Measurements from ENCODE around the gene TTLL6.

Gene TTLL6

DNA sequence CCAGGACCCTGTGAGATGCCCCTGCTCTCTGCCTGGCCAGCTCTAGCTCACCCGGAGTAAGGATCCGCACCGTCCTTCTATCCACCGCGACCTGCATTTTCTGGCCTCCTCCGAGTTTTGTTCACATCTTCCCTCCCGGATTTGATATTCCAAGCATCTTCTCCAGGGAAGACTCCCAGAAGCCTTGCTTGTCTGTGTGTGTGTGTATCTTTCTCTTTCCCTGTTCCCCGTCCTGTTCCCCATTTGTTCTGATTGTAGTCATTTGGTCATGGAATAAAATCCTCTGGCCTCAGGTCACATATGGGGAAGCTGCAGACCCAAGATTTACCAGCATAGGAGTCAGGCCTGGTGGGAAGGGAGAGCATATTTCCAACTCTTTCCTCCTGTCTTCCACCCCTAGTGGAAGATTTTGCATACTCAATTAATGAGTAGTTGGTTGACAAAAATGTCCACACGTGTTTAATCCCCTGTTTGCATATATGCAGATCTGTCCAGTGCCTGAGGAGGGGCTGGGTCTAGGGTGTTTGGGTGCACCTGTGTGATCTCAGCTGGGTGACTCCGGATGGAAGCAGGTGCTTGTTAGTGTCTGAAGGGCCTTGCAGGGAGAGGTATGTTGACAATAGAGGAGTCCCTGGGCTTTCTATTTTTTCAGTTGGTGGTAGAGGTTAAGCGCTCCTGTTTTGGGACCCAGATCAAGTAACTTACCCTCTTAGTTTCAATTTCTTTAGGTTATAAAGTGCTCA lies 96.6 kb downstream of the TTLL6 start:
- Histone ChIP-seq H3K9me3 (ENCODE audit: insufficient read depth, low read length) (no peaks in the 10 kb centered on the region), H3K27ac (ENCODE audit: low read depth, low read length) (no peak overlapping the region), H3K27me3 (ENCODE audit: low read length) (no peaks in the 10 kb centered on the region), H3K9ac (ENCODE audit: low read length) (no peak overlapping the region), H2AFZ (ENCODE audit: low read depth, low read length, severe bottlenecking) (no peak overlapping the region), H3K4me3 (ENCODE audit: insufficient read depth, low read length, poor library complexity, severe bottlenecking) (no peak overlapping the region), H3F3A (ENCODE audit: insufficient read depth) (no peaks in the 10 kb centered on the region), H3K9me2 (replicated peaks; ENCODE audit: insufficient read depth, low read length) (no peaks in the 10 kb centered on the region), H4K20me1 (ENCODE audit: low read depth, low read length) (no peaks in the 10 kb centered on the region), H3K4me2 (ENCODE audit: low read depth, low read length, poor library complexity, severe bottlenecking) (no peak overlapping the region), H3K79me2 (ENCODE audit: insufficient read depth, low read length) (no peaks in the 10 kb centered on the region), H3K36me3 (ENCODE audit: low read length) (no peaks in the 10 kb centered on the region)
- TF ChIP-seq CTCF (IDR thresholded peaks at IDR 0.05; ENCODE audit: insufficient read depth, low read length, poor library complexity, severe bottlenecking) (no peak), EZH2phosphoT487 (conservative IDR thresholded peaks at IDR 0.05; ENCODE audit: low read length) (no peak)

- Histone ChIP-seq H3K79me2 (ENCODE audit: insufficient read depth, low read length) (no peaks in the 10 kb centered on the region), H3K36me3 (ENCODE audit: low read length) (no peaks in the 10 kb centered on the region), H3K27ac (ENCODE audit: low read depth, low read length) (no peak overlapping the region), H3K9me3 (ENCODE audit: insufficient read depth, low read length) (no peaks in the 10 kb centered on the region), H3F3A (ENCODE audit: insufficient read depth) (no peaks in the 10 kb centered on the region), H4K20me1 (ENCODE audit: low read depth, low read length) (no peaks in the 10 kb centered on the region), H3K9ac (ENCODE audit: low read length) (no peak overlapping the region), H2AFZ (ENCODE audit: low read depth, low read length, severe bottlenecking) (no peak overlapping the region), H3K27me3 (ENCODE audit: low read length) (no peaks in the 10 kb centered on the region), H3K4me3 (ENCODE audit: insufficient read depth, low read length, poor library complexity, severe bottlenecking) (no peak overlapping the region), H3K9me2 (replicated peaks; ENCODE audit: insufficient read depth, low read length) (no peaks in the 10 kb centered on the region), H3K4me2 (ENCODE audit: low read depth, low read length, poor library complexity, severe bottlenecking) (no peak overlapping the region)
- no peak for TF ChIP-seq EZH2phosphoT487 (conservative IDR thresholded peaks at IDR 0.05; ENCODE audit: low read length)
Measured at GRCh38 chr17:48719642-48720265, 97.3 kb downstream of the TTLL6 start.

DNA sequence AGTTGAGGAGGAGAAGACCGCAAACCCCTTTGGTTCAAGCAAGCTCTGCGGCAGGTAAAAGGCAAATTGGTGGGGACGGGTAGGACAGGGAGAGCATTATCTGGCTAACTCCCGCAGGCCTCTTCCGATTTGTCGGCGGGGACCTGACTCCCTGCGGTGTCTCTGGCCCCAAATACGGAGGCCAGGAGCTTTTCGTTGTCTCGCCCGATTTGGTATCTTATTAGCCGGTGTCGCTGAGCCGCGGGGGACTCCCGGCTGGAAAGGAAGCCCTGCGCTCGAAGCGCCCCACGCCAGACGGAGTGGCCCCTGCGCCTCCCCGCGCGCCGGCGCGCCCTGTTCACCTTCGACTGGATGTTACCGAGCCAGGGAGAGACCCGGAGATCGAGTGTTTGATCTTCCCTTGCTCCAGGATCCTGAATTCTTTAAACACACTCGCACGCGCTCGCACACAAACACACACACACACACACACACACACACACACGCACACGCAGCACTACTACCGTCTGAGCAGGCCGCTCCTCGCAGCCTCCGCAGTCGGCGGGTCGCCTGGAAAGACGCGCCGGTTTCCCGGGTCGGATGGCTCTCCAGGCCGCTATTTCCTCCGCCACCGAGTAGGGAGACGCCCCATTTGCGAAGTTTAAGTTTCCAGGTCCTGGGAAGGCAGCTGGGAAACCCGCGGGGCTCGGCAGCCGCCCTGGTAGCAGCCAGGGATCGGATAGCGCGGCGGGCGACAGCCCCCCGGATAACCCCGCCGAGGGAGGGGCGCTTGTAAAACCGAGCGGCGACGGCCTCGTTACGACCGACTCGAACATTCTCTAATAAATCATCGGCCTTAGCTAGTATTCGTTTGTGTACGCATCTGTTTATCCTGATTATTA lies 98.0 kb downstream of the TTLL6 start:
- Histone ChIP-seq H3K4me2 (ENCODE audit: low read depth, low read length, poor library complexity, severe bottlenecking) (no peak overlapping the region), H2AFZ (ENCODE audit: low read depth, low read length, severe bottlenecking) (no peak overlapping the region), H3K27ac (ENCODE audit: low read depth, low read length) (no peak overlapping the region), H3K9me2 (replicated peaks; ENCODE audit: insufficient read depth, low read length) (no peaks in the 10 kb centered on the region), H3K9ac (ENCODE audit: low read length) (no peak overlapping the region), H3K36me3 (ENCODE audit: low read length) (no peaks in the 10 kb centered on the region), H4K20me1 (ENCODE audit: low read depth, low read length) (no peaks in the 10 kb centered on the region), H3K79me2 (ENCODE audit: insufficient read depth, low read length) (no peaks in the 10 kb centered on the region), H3F3A (ENCODE audit: insufficient read depth) (no peaks in the 10 kb centered on the region), H3K9me3 (ENCODE audit: insufficient read depth, low read length) (no peaks in the 10 kb centered on the region), H3K4me3 (ENCODE audit: insufficient read depth, low read length, poor library complexity, severe bottlenecking) (no peak overlapping the region), H3K27me3 (ENCODE audit: low read length) (no peaks in the 10 kb centered on the region)
- TF ChIP-seq EZH2phosphoT487 (conservative IDR thresholded peaks at IDR 0.05; ENCODE audit: low read length) (no peak), CTCF (IDR thresholded peaks at IDR 0.05; ENCODE audit: insufficient read depth, low read length, poor library complexity, severe bottlenecking) (no peak)
